ENCODE results near the gene PLXNB1.

DNA sequence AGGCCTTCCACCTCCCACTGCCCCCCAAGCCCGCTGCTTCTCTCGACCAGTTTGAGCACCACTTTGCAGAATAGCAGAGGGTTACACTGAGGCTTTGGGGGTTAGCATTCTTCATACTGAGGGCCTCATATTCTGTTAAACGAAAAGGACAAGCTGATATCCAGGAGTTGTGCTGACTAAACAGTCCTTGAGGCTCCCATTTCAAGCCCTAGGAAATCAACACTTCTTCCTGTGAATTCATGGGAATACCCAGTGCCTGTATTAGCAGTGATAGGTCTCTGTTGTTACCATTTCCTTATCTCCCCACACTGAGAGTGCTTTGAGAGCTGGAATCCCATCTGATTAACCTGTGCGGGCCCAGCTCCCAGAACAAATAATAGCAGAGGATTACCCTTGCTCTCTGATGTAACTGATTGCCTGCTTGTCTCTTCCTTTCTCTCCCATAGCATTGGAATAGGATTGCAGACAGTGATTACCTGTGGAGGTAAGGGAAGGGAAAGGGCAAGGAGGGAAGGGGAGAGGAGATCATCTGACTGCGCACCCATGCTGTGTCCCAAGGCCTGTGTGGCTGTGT, 56.9 kb downstream of the PLXNB1 start:
- TF ChIP-seq CTCF (IDR thresholded peaks at IDR 0.05 in 2 of 3, conservative IDR thresholded peaks at IDR 0.05 in 1 of 3; ENCODE audit: borderline replicate concordance in 1 of 3, insufficient read depth in 1 of 3, low read depth in 2 of 3, low read length in 2 of 3) (no peak), POLR2AphosphoS5 (IDR thresholded peaks at IDR 0.05; ENCODE audit: low read depth, low read length) (no peak), EGR1 (IDR thresholded peaks at IDR 0.05; ENCODE audit: low read depth) (no peak), EZH2 (IDR thresholded peaks at IDR 0.05) (no peak)
- TF ChIP-seq, protein P1, sequence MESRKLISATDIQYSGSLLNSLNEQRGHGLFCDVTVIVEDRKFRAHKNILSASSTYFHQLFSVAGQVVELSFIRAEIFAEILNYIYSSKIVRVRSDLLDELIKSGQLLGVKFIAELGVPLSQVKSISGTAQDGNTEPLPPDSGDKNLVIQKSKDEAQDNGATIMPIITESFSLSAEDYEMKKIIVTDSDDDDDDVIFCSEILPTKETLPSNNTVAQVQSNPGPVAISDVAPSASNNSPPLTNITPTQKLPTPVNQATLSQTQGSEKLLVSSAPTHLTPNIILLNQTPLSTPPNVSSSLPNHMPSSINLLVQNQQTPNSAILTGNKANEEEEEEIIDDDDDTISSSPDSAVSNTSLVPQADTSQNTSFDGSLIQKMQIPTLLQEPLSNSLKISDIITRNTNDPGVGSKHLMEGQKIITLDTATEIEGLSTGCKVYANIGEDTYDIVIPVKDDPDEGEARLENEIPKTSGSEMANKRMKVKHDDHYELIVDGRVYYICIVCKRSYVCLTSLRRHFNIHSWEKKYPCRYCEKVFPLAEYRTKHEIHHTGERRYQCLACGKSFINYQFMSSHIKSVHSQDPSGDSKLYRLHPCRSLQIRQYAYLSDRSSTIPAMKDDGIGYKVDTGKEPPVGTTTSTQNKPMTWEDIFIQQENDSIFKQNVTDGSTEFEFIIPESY (IDR thresholded peaks at IDR 0.05; ENCODE audit: extremely low read depth, insufficient replicate concordance, low read length), result no peak
- TF ChIP-seq, protein P2, sequence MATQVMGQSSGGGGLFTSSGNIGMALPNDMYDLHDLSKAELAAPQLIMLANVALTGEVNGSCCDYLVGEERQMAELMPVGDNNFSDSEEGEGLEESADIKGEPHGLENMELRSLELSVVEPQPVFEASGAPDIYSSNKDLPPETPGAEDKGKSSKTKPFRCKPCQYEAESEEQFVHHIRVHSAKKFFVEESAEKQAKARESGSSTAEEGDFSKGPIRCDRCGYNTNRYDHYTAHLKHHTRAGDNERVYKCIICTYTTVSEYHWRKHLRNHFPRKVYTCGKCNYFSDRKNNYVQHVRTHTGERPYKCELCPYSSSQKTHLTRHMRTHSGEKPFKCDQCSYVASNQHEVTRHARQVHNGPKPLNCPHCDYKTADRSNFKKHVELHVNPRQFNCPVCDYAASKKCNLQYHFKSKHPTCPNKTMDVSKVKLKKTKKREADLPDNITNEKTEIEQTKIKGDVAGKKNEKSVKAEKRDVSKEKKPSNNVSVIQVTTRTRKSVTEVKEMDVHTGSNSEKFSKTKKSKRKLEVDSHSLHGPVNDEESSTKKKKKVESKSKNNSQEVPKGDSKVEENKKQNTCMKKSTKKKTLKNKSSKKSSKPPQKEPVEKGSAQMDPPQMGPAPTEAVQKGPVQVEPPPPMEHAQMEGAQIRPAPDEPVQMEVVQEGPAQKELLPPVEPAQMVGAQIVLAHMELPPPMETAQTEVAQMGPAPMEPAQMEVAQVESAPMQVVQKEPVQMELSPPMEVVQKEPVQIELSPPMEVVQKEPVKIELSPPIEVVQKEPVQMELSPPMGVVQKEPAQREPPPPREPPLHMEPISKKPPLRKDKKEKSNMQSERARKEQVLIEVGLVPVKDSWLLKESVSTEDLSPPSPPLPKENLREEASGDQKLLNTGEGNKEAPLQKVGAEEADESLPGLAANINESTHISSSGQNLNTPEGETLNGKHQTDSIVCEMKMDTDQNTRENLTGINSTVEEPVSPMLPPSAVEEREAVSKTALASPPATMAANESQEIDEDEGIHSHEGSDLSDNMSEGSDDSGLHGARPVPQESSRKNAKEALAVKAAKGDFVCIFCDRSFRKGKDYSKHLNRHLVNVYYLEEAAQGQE (IDR thresholded peaks at IDR 0.05; ENCODE audit: low read depth), result no peak
